Skeletal muscle satellite cell (primary cell): ENCODE data around the gene ATPAF2. TPM values are rescaled to one million over a fixed set of nuclear protein-coding genes. Genes with fewer than 3 reads are reported as not detected.

Experiments used
- H3K27me3 ChIP-seq: 2 replicates; pipeline ENCODE4 v1.7.0; 2013; ENCODE audit warnings: low read length; ENCODE audit not compliant: control insufficient read depth, insufficient read depth
- H3K36me3 ChIP-seq: 2 replicates; pipeline ENCODE4 v1.7.0; 2013; ENCODE audit warnings: mild to moderate bottlenecking, control low read depth, low read length; ENCODE audit not compliant: insufficient read depth
- H3K4me1 ChIP-seq: 2 replicates; pipeline ENCODE4 v1.7.0; 2013; ENCODE audit warnings: low read length; ENCODE audit not compliant: control insufficient read depth, insufficient read depth
- H3K4me2 ChIP-seq: 2 replicates; pipeline ENCODE4 v1.7.0; 2013; ENCODE audit warnings: mild to moderate bottlenecking, low read length
- H3K4me3 ChIP-seq: 2 replicates; pipeline ENCODE4 v1.7.0; 2013; ENCODE audit warnings: low read length
- H3K9ac ChIP-seq: 2 replicates; pipeline ENCODE4 v1.7.0; 2013; ENCODE audit warnings: mild to moderate bottlenecking, low read depth, low read length, moderate library complexity
- H3K9me3 ChIP-seq: replicated peaks from 2 replicates; pipeline ENCODE4 v1.7.0; 2013; ENCODE audit warnings: mild to moderate bottlenecking, control low read depth, low read length
- total RNA-seq: library from RNA; depleted of rRNA; stranded (reverse); fragments of >200 nt; gene quantifications from 2 replicates; pipeline ENCODE4 v1.2.3, GENCODE V29; 2012; rRNA removed

Gene ATPAF2
- total RNA-seq = 14.2 and 18.3 TPM in 2 replicates

DNA sequence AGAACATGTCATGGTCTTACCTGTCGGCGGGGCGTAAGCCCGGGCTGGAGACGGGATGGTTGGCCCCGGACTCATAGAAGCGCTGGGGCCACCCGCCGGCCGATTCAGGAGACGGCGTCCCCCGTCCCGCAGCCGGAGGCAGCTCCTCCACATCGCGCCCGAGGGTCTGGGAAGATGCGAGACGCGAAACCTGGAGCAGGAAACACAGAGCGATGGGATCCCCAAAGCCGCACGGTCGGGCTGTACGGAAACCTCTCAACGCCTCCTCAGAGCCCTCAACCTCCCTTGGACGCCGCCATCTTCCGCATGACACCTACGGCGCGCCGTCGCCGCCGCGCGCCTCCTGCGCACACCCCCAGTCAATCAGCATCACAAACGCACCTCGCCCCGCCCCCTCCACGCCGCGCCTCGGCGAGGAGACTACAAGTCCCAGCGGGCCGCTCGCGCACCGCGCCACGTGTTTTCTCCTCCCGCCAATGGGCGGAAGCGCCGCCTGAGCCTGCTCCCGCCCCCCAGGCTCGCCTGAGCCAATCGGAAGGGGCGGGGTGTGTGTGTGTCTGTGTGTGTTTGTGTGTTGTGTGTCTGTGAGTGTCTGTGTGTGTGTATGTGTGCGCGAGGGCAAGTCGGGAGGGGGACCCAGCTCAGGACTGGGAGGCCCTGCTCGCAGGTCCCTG, at the start of gene ATPAF2, which contains the start of gene GID4:
Gene ATPAF2 (minus strand): TSS at position 308 of the 674 bp plus-strand sequence. CDS start 155 bp downstream, at position 153.
Gene GID4 (plus strand): TSS at position 548 of the 674 bp plus-strand sequence. CDS start 57 bp downstream, at position 605.
- Histone ChIP-seq H3K36me3 (no peaks in the 10 kb centered on the region), H3K9ac (peak within 1 kb of the TSS; percentile 87), H3K9me3 (no peaks in the 10 kb centered on the region), H3K4me2 (peak within 1 kb of the TSS; percentile 91), H3K27me3 (no peaks in the 10 kb centered on the region), H3K4me1 (peaks cover 30% of the 10 kb centered on the region), H3K4me3 (peak within 1 kb of the TSS; percentile 96)

DNA sequence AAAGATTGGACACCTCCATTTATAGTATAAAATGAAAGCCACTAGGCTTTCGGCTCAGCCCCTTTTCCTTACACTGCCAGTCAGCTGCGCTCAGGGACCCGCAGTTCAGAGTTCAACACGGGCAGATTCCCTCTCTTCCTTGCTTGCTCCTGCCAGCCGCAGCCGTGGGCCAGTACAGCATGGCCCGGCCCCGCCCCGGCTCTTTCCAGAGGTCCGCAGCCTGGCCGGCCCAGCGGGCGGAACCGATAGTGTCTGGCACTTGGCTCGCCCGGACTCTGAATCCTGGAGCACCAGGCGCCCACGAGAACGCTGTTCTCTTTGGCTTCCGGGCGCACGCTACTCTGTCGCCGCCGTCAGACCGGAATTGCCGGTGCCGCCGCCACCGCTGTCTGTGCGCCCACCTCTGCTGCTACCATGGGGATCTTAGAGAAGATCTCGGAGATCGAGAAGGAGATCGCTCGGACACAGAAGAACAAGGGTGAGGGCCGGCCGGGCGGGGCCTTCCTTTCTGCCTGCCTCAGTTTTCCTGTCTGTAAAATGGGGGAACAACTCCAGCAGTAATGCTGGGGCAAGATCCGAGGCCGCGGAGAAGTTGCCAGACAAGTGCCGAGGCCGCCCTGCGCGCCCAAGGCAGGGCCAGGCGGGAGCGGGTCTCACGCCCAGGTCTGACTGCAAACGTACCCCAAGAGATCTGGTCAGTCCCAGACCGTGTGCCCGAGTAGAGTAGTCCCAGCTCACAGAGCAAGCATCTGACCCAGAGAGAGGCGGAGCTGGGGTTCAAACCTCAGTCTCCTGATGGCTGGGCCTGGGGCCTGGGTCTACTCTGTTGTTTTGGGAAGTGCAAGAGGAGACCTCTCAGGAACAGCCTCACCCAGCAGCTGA, 48.9 kb upstream of the ATPAF2 start, which contains the start of gene DRG2:
Gene DRG2 (plus strand): TSS at position 339 of the 882 bp plus-strand sequence. CDS start 76 bp downstream, at position 415.
- H3K9me3 ChIP-seq = no peaks in the 10 kb centered on the region
- peak within 1 kb of the TSS; percentile 94 for H3K4me3 ChIP-seq
- peak within 1 kb of the TSS; percentile 87 for H3K9ac ChIP-seq
- H3K4me2 ChIP-seq = peak within 1 kb of the TSS; percentile 87
- H3K27me3 ChIP-seq = no peaks in the 10 kb centered on the region
- H3K4me1 ChIP-seq = peaks cover 13% of the 10 kb centered on the region
- H3K36me3 ChIP-seq = peaks cover 3% of the 10 kb centered on the region

DNA sequence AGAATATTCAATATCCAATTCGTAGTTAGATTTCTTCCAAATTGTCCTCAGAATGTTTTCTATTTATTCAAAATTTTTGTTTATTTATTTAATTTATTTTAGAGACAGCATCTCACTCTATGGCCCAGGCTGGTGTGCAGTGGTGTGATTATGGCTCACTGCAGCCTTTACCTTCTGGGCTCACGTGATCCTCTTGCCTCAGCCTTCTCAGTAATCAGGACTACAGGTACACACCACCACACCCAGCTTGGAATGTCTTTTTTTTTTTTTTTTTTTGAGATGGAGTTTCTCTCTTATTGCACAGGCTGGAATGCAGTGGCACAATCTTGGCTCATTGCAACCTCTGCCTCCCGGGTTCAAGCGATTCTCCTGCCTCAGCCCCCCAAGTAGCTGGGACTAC, 45.3 kb upstream of the ATPAF2 start:
- peaks cover 5% of the 10 kb centered on the region for H3K27me3 ChIP-seq
- H3K9me3 ChIP-seq = no peaks in the 10 kb centered on the region
- H3K36me3 ChIP-seq = no peaks in the 10 kb centered on the region
- no peak overlapping the region for H3K9ac ChIP-seq
- peaks cover 13% of the 10 kb centered on the region for H3K4me1 ChIP-seq
- H3K4me3 ChIP-seq = no peak overlapping the region
- no peak overlapping the region for H3K4me2 ChIP-seq

DNA sequence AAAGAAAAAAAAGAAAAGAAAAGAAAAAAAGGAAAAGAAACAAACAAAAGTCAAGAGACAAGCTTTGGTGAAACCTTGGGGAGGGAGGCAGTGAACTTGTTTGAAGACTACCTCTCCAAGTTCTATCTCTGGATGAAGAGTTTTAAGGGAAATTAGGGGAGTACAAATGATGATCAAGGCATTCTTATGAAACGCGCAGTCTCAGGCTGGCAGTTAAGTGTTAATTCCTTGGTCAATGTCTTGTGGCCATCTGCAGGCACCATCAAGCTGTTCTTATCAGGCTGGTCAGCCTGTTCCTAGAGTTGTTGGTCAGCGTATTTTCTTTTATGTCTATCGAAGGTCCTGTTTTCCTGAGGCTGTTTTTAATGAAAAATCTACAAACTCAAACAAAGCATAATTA, 40.6 kb upstream of the ATPAF2 start:
- no peak overlapping the region for H3K9ac ChIP-seq
- no peak overlapping the region for H3K4me3 ChIP-seq
- H3K36me3 ChIP-seq = no peaks in the 10 kb centered on the region
- H3K9me3 ChIP-seq = no peaks in the 10 kb centered on the region
- peaks cover 23% of the 10 kb centered on the region for H3K27me3 ChIP-seq
- H3K4me1 ChIP-seq = no peaks in the 10 kb centered on the region
- no peak overlapping the region for H3K4me2 ChIP-seq

DNA sequence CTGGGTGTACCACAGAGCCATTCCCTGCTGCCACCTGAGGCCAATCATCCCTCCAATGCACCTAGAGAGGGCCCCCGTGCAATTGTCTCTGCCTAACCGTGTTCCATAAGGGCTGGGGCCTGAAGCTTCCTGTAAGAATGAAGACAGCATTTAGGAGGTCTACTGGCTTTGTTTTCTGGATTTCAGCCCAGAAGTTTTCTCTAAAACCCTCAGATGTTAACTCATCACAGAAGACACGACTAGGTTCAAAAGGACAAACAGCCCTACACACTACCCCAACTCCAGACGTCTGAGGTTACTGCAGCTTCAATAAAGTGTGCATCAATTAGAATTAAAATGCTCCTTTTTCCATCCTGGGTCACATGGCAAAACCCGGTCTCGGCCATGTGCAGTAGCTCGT, 38.0 kb upstream of the ATPAF2 start:
- Histone ChIP-seq H3K9me3 (no peaks in the 10 kb centered on the region), H3K36me3 (no peaks in the 10 kb centered on the region), H3K4me3 (no peak overlapping the region), H3K9ac (no peak overlapping the region), H3K4me2 (no peak overlapping the region), H3K27me3 (peaks cover 23% of the 10 kb centered on the region), H3K4me1 (no peaks in the 10 kb centered on the region)

DNA sequence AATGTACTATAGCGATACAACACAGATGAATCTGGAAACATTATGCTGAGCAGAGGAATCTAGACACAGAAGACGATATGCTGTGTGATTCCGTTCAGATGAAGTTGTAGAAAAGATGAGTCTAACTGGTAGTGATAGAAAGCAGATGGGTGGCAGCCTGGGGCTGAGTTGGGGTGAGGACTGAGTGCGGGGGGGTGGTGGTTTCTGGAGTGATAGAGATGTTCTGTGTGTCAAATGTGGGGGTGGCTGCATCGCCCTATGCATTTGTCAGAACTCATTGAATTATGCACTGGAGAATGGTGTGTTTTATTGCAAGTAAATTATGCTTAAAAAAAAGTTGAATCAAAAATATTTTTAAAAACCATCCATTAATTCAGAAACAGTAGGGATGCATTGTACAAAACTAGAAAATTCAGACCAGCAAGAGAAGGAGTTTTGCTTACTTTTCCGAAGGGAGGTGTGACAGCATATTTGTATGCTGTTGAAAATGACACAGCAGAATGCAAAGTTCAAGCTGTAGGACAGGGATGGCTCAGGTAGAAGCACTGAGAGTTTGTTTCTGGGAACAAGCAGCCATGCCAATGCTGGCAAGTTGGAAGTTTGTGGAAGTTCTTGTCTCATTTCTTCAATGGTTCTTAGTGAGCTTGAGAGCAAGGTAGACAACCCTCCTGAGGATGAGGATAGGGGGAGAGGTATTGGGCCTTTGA, 35.8 kb upstream of the ATPAF2 start:
- no peaks in the 10 kb centered on the region for H3K9me3 ChIP-seq
- no peak overlapping the region for H3K4me2 ChIP-seq
- peaks cover 23% of the 10 kb centered on the region for H3K27me3 ChIP-seq
- no peaks in the 10 kb centered on the region for H3K36me3 ChIP-seq
- H3K9ac ChIP-seq = no peak overlapping the region
- H3K4me3 ChIP-seq = no peak overlapping the region
- H3K4me1 ChIP-seq = peaks cover 9% of the 10 kb centered on the region

DNA sequence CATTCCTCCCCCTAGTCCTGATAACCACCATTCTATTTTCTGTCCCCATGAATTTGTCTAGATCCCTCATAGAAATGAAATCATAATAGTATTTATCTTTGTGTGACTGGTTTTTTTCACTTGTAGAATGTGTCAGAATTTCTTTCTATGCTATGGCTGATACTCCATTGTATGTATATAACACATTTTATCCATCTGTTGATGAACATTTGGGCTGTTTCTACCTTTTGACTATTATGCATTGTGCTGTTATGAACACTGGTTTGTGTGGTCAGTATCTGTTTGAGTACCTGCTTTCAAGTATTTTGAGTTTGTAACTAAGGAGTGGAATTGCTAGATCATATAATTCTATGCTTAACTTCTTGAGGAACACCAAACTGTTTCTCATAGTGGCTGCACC, 32.8 kb upstream of the ATPAF2 start:
- Histone ChIP-seq H3K9ac (no peak overlapping the region), H3K4me1 (peaks cover 9% of the 10 kb centered on the region), H3K9me3 (no peaks in the 10 kb centered on the region), H3K4me3 (no peak overlapping the region), H3K4me2 (no peak overlapping the region), H3K36me3 (peaks cover under 1% of the 10 kb centered on the region), H3K27me3 (peaks cover 13% of the 10 kb centered on the region)

DNA sequence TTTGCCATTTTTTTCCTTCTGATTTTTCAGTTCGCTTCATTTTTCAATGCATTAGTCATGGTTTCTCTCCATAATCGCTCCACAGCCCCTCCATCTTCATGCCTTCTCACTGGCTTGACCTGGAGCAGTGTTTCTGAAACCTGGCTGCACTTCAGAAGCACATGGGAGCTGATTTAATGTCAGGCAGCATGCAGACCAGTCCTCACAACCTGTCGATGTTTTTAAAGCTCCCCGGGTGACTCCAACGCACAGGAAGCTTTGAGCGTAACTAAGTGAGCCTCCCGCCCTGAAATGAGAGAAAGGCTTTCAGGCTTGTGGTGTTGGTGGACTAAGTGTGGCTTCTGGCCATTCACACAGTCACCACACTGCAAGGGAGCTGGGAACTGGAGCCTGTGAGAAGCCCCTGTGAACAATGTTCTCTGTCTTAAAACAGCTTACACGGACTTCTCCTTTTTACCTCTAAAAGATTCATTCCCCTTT, 31.9 kb upstream of the ATPAF2 start:
- no peaks in the 10 kb centered on the region for H3K9me3 ChIP-seq
- H3K27me3 ChIP-seq = peaks cover 7% of the 10 kb centered on the region
- H3K36me3 ChIP-seq = peaks cover 7% of the 10 kb centered on the region
- H3K4me3 ChIP-seq = peak overlapping the region; percentile 46
- no peak overlapping the region for H3K9ac ChIP-seq
- peak overlapping the region; percentile 74 for H3K4me2 ChIP-seq
- H3K4me1 ChIP-seq = peaks cover 9% of the 10 kb centered on the region

DNA sequence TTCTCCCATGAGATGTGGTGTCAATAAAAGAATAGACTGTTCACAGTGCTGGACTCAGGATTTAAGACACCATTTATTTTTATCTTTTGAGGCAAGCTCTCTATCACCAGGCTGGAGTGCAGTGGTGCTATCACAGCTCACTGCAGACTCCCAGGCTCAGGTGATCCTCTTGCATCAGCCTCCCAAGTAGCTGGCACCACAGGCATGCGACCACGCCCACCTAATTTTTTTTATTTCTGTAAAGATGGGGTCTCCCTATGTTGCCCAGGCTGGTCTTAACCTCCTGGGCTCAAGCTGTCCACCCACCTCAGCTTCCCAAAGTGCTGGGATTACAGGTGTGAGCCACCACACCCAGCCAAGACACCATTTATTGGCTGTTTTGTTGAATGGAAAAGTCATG, 30.1 kb upstream of the ATPAF2 start:
- peaks cover 21% of the 10 kb centered on the region for H3K36me3 ChIP-seq
- no peak overlapping the region for H3K4me2 ChIP-seq
- no peaks in the 10 kb centered on the region for H3K9me3 ChIP-seq
- H3K27me3 ChIP-seq = no peaks in the 10 kb centered on the region
- H3K4me3 ChIP-seq = no peak overlapping the region
- peaks cover 9% of the 10 kb centered on the region for H3K4me1 ChIP-seq
- H3K9ac ChIP-seq = no peak overlapping the region

DNA sequence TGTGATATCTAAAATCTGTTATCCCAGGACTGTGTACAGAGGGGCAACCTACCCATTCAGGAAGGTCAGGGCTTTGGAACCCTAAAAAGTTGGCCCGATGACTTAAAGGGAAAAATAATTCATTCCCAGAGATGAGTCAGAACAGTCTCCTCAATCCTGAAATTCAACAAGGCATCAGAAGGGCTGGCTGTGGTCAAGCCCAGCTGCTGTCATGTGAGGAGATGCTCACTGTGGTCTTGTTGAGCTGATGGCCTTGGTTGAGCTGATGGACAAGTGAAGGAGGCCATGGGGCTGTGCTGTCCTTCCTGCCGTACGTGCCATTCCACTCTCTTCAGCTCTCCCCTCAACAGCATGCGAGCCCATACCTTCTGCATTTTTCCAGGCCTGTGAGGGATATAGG, 27.9 kb upstream of the ATPAF2 start:
- peaks cover 9% of the 10 kb centered on the region for H3K4me1 ChIP-seq
- no peaks in the 10 kb centered on the region for H3K9me3 ChIP-seq
- no peaks in the 10 kb centered on the region for H3K27me3 ChIP-seq
- peaks cover 28% of the 10 kb centered on the region for H3K36me3 ChIP-seq
- H3K4me3 ChIP-seq = no peak overlapping the region
- H3K9ac ChIP-seq = no peak overlapping the region
- no peak overlapping the region for H3K4me2 ChIP-seq

DNA sequence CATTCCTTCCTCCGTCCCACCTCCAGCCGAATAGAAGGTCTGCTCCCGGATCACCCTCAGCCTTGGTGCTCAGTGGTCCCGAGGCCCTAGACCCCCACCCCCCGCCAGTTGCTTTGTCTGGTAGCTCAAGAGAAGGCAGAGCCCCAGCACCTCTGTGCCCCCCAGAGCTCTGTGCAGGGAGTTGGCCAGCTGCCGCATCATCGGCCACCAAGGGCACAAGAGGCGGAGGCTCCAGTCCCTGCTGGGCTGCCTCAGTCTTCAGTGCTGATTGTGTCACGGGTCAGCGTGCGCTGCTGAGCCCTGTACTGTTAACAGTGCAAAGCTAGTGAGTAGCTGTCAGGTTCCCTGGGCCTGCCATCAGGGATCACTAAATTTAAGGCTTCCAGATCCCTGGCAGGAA, 26.6 kb upstream of the ATPAF2 start:
- Histone ChIP-seq H3K4me1 (peaks cover 1% of the 10 kb centered on the region), H3K4me3 (no peak overlapping the region), H3K36me3 (peaks cover 37% of the 10 kb centered on the region), H3K4me2 (no peak overlapping the region), H3K9me3 (no peaks in the 10 kb centered on the region), H3K27me3 (no peaks in the 10 kb centered on the region), H3K9ac (no peak overlapping the region)
